Measurements from ENCODE around the gene KCTD17. TPM values are rescaled to one million over a fixed set of nuclear protein-coding genes. Genes with fewer than 3 reads are reported as not detected.

The KCTD17 gene
- total RNA-seq, 1 donor from 2014 or later = 24.2 TPM

- Histone ChIP-seq H3K27ac (no peak overlapping the region), H3K9me3 (no peaks in the 10 kb centered on the region), H3K4me1 (no peaks in the 10 kb centered on the region), H3K4me3 (no peak overlapping the region), H3K36me3 (peaks cover 25% of the 10 kb centered on the region), H3K27me3 (ENCODE audit: low read depth) (no peaks in the 10 kb centered on the region)
- TF ChIP-seq CTCF (IDR thresholded peaks at IDR 0.05) = no peak
- DNase-seq (no peak), ATAC-seq (no peak)
- intact Hi-C loops (cut with DNase I) = no loop called here
Measured at GRCh38 chr22:37061611-37062375, 10.3 kb downstream of the KCTD17 start.

DNA sequence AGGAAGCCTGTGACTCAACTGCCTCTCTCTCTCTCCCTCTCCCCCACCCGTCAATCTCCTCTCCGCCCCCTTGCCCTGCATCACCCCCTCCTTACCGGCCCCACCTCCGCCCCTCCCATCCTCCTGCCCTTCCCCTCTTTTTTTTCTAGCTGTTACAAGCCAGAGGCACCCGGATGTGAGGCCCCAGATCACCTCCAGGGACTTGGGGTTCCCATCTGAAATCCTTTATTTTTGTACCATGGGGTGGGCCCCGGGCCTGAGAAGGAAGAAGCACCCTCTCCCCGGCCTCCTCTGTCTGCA is 10.8 kb downstream of the KCTD17 start:
- no peak overlapping the region for H3K4me3 ChIP-seq
- H3K36me3 ChIP-seq = peaks cover 19% of the 10 kb centered on the region
- intact Hi-C loops (cut with DNase I) = no loop called here
- DNase-seq (no peak), ATAC-seq (no peak)
- no peaks in the 10 kb centered on the region for H3K27me3 ChIP-seq (ENCODE audit: low read depth)
- no peak for TF ChIP-seq CTCF (IDR thresholded peaks at IDR 0.05)
- no peaks in the 10 kb centered on the region for H3K9me3 ChIP-seq
- H3K4me1 ChIP-seq = no peaks in the 10 kb centered on the region
- no peak overlapping the region for H3K27ac ChIP-seq

DNA sequence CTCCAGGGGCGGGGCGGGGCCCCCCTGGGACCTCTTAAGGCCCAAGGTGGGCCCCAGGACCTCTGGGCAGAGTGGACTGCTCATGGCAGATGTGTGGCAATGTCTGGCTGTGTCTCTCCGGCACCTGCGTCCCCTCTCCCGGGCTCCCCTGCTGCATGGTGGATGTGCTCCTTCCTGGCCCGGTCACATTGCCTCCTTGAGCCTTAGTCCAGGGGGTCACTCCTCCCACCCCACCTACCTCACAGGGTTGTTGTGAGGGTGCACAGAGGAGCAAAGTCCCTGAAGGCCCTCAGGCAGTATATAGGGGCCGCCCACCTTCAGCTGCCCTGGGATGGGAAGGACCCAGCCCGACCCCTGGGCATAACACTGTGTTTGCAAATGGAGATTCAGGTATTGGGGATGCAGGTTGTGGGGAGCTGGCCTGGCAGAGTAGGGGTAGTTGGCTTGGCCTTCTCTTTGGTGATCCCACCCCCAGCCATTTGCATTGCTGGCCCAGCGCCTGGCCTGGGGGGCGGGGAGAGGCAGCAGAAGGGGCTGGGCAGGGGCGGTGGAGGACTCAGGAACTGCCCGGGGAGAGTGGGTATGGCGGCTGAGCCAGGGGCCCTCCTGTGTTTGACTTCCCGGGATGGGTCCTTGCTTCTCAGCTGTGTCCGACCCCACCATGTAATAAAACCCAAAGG is 11.3 kb downstream of the KCTD17 start:
- no peaks in the 10 kb centered on the region for H3K4me1 ChIP-seq
- ATAC-seq = no peak
- intact Hi-C loops (cut with DNase I) = no loop called here
- no peak overlapping the region for H3K27ac ChIP-seq
- no peaks in the 10 kb centered on the region for H3K9me3 ChIP-seq
- DNase-seq = no peak
- peaks cover 3% of the 10 kb centered on the region for H3K27me3 ChIP-seq (ENCODE audit: low read depth)
- TF ChIP-seq CTCF (IDR thresholded peaks at IDR 0.05) = no peak
- peaks cover 15% of the 10 kb centered on the region for H3K36me3 ChIP-seq
- no peak overlapping the region for H3K4me3 ChIP-seq

DNA sequence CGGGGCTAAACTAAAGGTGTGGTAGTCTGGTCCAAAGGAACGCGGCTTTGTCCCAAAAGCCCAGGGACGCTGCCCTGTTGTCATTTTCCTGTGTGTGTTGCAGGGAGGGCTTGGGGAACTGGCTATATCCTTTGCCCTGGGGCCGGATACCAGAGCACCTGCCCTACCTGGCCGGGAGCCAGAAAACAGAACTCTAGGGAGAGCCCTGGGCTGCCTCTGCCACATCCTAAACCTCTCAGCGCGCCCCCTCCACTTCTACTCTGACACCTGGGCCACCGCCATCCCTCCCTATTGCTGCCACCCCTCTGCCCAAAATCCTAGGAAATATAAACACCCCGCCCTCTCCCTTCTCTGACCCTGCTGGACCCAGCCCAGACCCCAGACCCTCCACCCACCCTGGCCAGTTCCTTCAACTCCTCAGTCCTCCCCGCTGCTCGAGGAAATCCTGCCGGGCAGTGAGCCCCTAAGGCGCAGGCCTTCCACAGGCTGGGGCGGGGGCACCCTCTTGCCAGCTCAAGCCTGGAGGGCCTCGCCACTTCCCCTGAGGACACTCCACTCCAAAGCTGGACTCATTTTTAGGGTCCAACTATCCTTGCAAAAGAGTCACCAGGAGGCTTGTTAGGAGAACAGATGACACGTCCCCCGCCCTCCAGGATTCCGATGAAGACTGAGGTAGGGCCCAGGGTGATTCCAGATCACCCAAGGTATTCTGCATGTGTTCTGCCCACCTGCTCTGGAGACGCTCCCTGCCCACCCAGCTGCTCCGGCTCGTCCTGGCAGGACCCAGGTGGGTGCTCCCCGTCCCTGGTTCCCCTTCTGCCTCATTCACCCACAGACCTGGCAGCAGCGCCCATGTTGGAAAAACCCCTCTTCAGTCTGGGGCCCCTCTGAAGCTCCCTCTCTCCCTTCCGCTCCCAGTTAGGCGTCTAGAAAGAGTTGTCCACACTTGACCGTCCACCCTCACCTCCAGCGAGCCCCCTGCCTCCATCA is 12.2 kb downstream of the KCTD17 start:
- DNase-seq (no peak), ATAC-seq (no peak)
- Histone ChIP-seq H3K9me3 (no peaks in the 10 kb centered on the region), H3K27ac (no peak overlapping the region), H3K27me3 (ENCODE audit: low read depth) (peaks cover 12% of the 10 kb centered on the region), H3K4me1 (no peaks in the 10 kb centered on the region), H3K36me3 (peaks cover 8% of the 10 kb centered on the region), H3K4me3 (no peak overlapping the region)
- intact Hi-C loops (cut with DNase I) = no loop called here
- TF ChIP-seq CTCF (IDR thresholded peaks at IDR 0.05) = no peak

GRCh38 chr22:37064553-37064952 is 13.0 kb downstream of the KCTD17 start:
- intact Hi-C loops (cut with DNase I) = no loop called here
- DNase-seq (no peak), ATAC-seq (no peak)
- Histone ChIP-seq H3K27me3 (ENCODE audit: low read depth) (peaks cover 20% of the 10 kb centered on the region), H3K36me3 (peaks cover 6% of the 10 kb centered on the region), H3K4me1 (no peaks in the 10 kb centered on the region), H3K27ac (no peak overlapping the region), H3K4me3 (no peak overlapping the region), H3K9me3 (no peaks in the 10 kb centered on the region)
- TF ChIP-seq CTCF (IDR thresholded peaks at IDR 0.05) = no peak
